ENCODE measurements around the gene FAM13C. TPM values are rescaled to one million over a fixed set of nuclear protein-coding genes. Genes with fewer than 3 reads are reported as not detected.
"Not testable (repeated sequence)": the region's sequence is repeated elsewhere in the genome, so short reads cannot be mapped to it uniquely, and the experiment has no call there.

FAM13C gene
- total RNA-seq, 1 donor from 2014 or later = 3.3 TPM

GRCh38 chr10:59236064-59236697 lies 126.2 kb downstream of the FAM13C start:
- DNase-seq (ENCODE audit: low read depth in 2 of 2) = no peak

- peak; percentile 15 to 22 for DNase-seq (ENCODE audit: low read depth in 2 of 2)
Measured at GRCh38 chr10:59234816-59235429, 127.4 kb downstream of the FAM13C start.

GRCh38 chr10:59234194-59234593 lies 128.2 kb downstream of the FAM13C start:
- no peak for DNase-seq (ENCODE audit: low read depth in 2 of 2)

GRCh38 chr10:59229441-59229840 lies 132.9 kb downstream of the FAM13C start:
- DNase-seq (ENCODE audit: low read depth in 2 of 2) = no peak

GRCh38 chr10:59227136-59227673 lies 135.1 kb downstream of the FAM13C start:
- DNase-seq (ENCODE audit: low read depth in 2 of 2) = no peak

- no peak for DNase-seq (ENCODE audit: low read depth in 2 of 2)
Measured at GRCh38 chr10:59225211-59225610, 137.1 kb downstream of the FAM13C start.

- DNase-seq (ENCODE audit: low read depth in 2 of 2) = not testable (repeated sequence)
Measured at GRCh38 chr10:59223597-59223996, 138.8 kb downstream of the FAM13C start.

GRCh38 chr10:59222788-59223187 lies 139.6 kb downstream of the FAM13C start:
- no peak for DNase-seq (ENCODE audit: low read depth in 2 of 2)

- no peak for DNase-seq (ENCODE audit: low read depth in 2 of 2)
Measured at GRCh38 chr10:59216178-59216869, 146.0 kb downstream of the FAM13C start.

GRCh38 chr10:59214160-59214559 lies 148.2 kb downstream of the FAM13C start:
- no peak for DNase-seq (ENCODE audit: low read depth in 2 of 2)

- no peak for DNase-seq (ENCODE audit: low read depth in 2 of 2)
Measured at GRCh38 chr10:59212301-59212798, 150.0 kb downstream of the FAM13C start.

- DNase-seq (ENCODE audit: low read depth in 2 of 2) = no peak
Measured at GRCh38 chr10:59206204-59206720, 156.1 kb downstream of the FAM13C start.

Other genes starting within 250 kb of the FAM13C start
- gene PHYHIPL, start 185.9 kb downstream of the FAM13C start, total RNA-seq = not detected in 2 replicates

Measured in dermis microvascular lymphatic vessel endothelial cell (primary cell).